HG02623 (cell line): ENCODE results near the gene MAP4.

Experiments used
- ATAC-seq: cut with Tn5 transposase; IDR thresholded peaks from one replicate; pipeline ENCODE4 v1.9.1; 2021; ENCODE audit warnings: moderate library complexity; ENCODE audit not compliant: unreplicated experiment

MAP4 gene

GRCh38 chr3:47964740-47965139, 51.5 kb downstream of the MAP4 start:
- no peak for ATAC-seq

DNA sequence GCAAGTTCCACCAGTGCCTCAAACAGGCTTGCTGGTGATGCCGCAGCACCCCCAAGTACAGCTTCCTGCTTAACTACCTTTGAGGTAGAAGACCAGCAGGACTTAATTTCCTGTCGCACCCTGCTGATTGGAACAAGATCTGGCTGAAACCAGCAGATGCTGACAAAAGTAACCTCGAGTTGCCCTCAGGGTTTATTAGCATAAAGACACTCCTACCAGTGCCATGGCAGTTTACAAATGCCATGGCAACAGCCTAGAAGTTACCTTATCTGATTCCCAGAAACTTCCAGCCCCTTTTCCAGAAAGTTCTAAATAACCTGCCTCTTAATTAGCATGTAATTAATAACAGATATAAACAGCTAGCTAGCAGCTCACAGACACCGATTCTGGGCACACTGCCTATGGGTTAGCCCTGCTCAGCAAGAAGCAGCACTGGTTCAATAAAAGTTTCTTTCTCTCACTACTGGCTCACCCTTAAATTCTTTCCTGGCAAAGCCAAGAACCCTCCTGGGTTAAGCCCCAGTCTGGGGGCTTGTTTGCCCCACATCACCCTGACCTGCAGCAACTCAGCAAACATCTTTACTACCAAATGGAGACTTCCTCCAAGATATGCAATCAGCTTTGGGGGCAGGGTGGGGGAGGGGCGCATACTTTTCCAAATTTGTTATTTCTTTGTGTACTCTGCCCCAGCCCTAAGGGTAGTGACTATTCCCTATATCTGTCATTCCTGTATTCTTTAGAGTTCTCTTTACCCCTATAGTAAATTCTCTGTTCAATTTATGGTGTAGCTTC, 54.2 kb downstream of the MAP4 start:
- ATAC-seq: no peak

GRCh38 chr3:47961036-47961435, 55.2 kb downstream of the MAP4 start:
- ATAC-seq: no peak

DNA sequence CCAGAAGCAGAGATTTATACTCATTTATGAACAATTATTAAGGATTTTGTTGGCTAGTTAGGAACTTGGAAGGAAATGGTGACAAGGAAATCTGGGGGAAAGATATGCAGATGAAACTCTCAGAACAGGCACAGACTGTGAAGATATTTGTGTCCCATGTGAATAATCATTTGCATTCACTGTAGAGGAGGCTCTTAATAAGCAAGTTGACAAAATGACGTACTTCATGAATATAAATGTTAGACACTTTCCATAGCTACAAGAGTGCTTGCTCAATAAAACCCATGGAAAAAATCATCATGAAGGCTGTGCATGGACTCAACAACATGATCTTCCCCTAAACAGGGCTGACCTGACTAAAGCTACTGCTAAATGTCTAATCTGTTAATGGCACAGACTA, 59.7 kb downstream of the MAP4 start:
- no peak for ATAC-seq

DNA sequence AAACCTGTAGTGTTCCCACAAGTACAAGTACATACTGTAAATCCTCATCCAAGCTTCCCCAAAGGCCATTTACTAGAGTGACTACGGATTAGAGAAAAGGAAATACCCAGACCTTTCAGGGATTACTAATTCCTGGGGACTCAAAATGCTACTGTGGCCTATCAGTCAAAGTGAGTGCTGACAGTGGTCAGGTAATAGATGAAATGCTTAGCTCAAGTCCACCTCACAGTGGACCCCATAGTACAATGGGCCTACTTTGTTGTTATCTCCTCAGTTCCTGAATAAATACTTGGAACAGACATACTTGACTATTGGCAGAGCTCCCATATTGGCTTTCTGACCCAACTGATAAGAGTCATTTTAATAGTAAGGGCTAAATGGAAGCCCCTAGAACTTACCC, 61.6 kb downstream of the MAP4 start:
- ATAC-seq: no peak

DNA sequence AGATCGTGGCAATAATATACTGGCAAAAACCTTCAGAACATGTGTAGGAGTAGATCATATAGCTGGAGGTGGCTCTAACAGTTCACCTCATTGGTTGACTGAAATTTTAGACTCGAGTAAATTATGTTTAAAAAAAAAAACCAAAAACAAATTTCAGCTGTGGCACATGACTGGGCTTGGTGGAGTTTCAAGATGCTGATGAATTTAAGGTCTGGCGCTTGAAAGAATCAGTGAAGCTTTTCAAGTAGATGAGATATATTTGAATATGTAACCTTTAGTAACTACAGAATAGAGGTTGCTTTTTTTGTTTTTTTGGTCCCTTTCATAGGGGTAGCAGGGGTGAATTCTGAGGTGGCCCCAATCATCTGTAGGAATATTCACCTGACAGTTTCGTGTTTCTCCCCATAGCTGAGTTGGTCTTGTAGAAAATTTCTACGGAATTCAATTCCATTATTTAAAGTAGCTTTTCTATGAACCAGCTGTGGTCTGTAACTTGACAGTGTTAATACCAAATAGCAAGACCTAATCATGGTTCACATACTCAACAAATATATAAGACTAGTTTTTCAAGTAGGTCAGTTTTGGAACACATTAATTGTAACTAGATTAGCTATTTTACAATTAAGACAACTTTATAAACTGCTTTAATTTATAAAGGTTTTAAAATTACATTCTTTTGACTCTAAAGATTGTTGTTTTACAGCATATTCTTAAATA, 65.6 kb downstream of the MAP4 start:
- ATAC-seq: no peak

- no peak for ATAC-seq
Measured at GRCh38 chr3:47949979-47950378, 66.2 kb downstream of the MAP4 start.

DNA sequence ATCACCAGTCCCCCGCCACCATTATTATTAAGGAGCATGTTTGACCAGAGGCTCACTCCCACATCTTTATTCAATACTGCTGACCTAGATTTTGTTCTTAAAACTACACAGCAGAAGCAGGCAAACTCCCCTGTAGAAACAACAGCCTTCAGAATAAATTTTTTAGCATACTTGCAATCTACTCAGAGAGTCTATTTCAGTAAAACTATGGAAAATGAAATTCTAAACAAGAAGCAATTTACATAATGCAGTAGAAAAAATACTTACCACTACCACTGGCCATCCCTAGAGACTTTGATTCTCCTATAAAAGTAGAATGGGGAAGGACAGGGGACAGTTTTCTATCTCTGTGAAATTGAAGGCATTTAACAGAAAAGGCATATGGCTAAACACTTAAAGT, 76.0 kb downstream of the MAP4 start:
- no peak for ATAC-seq

DNA sequence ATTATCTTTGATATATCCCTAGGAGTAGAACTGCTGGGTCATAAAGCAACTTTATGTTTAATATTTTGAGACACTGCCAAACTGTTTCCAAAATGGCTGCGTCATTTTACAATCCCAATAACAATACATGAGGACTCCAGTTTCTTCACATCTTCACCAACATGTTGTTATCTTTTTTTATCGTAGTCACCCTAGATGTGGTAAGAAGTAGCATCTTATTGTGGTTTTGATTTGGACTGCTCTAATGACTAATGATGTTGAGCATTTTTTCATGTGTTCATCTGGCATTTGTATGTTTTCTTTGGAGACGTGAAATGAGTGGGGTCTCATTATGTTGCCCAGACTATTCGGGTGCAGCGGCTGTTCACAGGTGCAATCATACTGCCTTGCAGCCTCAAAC, 83.8 kb downstream of the MAP4 start:
- ATAC-seq: no peak

GRCh38 chr3:47930979-47931378, 85.2 kb downstream of the MAP4 start:
- no peak for ATAC-seq

DNA sequence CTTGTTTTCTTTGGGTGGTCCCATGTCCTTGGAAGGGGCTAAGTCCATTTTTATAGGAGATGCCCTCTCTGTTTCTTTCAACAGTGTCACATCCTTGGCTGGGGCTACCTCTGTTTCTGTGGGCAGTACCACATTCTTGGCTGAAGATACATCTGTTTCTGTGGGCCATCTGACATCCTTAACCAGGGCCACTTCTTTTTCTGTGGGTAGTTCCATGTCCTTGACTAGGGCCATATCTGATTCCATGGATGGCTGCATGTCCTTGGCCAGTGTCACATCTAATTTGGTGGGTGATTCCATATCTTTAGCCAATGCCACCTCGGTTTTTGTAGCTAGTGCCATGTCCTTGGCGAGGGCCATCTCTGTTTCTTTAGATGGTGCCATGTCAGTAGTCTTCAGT, 99.5 kb downstream of the MAP4 start:
- ATAC-seq: no peak

GRCh38 chr3:47916201-47916600, 100.0 kb downstream of the MAP4 start:
- no peak for ATAC-seq

DNA sequence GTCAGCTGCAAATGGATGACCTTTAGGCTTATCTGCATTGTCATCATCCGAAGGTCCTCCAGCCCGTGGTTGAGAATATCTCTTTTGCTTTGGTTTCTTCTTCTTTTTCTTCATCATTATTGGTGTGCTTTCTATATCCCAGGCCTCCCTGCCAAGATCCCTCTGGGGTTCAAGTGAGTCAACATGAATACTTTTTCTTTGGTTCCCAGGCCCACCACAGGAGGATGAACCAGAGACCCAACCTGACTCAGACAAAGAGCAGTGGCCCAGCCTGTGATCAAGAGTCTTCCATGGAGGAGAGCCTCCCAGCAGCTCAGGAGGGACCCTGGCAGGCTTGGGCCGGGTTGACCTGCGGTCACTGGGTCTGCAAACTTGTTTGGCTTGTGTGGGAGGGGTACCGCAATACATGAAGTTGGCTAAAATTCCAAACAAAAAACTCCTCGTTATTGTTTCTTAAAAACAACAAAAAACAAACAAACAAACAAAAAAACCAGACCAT, 104.2 kb downstream of the MAP4 start:
- ATAC-seq: no peak

GRCh38 chr3:47910777-47911440, 105.3 kb downstream of the MAP4 start:
- no peak for ATAC-seq

DNA sequence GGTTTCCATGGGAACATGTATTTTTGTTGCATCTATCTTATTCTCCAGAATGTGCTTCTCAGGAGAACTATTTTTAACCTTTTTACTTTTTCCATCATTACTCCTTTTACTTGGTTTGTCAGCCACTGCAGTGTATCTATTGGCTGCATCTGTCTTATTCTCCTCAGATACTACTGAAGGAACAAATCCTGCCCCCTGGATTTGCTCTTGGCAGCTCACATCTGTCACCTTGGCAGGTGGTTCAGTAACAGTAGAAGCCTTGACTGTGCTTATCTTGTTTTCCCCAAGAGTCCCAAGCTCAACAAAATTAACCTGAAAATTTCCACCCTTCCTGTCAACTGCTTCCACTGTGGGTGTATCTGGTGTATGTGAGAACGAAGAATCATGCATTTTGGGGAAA, 106.0 kb downstream of the MAP4 start:
- ATAC-seq: no peak

DNA sequence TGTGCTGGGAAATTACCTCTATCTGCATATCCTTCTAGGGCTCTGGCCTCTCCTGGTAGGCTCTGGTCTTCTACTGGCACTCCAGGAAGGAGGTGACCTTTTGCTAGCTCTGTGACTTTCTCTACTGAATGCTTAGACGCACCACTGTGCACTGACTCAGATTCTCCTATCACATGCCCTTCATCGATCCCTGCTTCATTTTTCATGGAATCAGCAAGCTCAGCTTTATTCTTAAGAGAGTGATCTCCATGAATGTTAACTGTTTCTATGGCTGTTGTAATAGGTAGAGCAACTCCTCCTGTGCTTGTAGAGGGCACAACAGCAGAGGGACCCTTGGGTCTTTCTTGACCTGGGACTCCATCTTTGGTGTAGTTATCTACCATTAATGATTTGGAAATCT, 106.6 kb downstream of the MAP4 start:
- no peak for ATAC-seq

- no peak for ATAC-seq
Measured at GRCh38 chr3:47908744-47909143, 107.5 kb downstream of the MAP4 start.

GRCh38 chr3:47907784-47908183, 108.4 kb downstream of the MAP4 start:
- no peak for ATAC-seq

GRCh38 chr3:47902746-47903145, 113.5 kb downstream of the MAP4 start:
- ATAC-seq: no peak

DNA sequence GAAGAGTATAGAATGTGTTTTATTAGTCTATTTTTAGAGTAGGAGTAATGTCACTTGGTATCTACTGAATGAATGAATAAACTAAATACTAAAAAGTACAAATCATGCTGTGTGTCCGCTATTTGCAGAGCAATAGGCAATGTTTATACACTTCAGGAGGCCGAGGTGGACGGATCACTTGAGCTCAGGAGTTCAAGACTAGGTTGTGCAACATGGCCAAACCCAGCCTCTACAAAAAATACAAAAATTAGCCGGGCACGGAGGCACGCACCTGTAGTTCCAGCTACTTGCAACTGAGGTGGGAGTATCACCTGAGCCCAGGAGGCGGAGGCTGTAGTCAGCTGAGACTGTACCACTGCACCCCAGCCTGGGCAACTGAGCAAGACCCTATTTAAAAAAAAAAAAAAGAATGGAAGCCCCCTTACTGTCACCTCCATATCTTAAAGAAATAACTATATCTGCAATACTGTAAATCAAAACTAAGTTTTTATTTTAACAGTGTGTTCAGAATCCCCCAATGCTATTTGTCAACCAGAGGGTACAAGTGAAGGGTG, 114.9 kb downstream of the MAP4 start:
- ATAC-seq: no peak

GRCh38 chr3:47899495-47900108, 116.6 kb downstream of the MAP4 start:
- ATAC-seq: no peak
